GM18502 (cell line): Measurements from ENCODE around the gene GNG5.
"Not testable (repeated sequence)": the region's sequence is repeated elsewhere in the genome, so short reads cannot be mapped to it uniquely, and the experiment has no call there.

Experiments used
- ATAC-seq: cut with Tn5 transposase; IDR thresholded peaks from one replicate; pipeline ENCODE4 v1.9.1; 2021; ENCODE audit warnings: mild to moderate bottlenecking; ENCODE audit not compliant: unreplicated experiment, poor library complexity

The GNG5 gene

DNA sequence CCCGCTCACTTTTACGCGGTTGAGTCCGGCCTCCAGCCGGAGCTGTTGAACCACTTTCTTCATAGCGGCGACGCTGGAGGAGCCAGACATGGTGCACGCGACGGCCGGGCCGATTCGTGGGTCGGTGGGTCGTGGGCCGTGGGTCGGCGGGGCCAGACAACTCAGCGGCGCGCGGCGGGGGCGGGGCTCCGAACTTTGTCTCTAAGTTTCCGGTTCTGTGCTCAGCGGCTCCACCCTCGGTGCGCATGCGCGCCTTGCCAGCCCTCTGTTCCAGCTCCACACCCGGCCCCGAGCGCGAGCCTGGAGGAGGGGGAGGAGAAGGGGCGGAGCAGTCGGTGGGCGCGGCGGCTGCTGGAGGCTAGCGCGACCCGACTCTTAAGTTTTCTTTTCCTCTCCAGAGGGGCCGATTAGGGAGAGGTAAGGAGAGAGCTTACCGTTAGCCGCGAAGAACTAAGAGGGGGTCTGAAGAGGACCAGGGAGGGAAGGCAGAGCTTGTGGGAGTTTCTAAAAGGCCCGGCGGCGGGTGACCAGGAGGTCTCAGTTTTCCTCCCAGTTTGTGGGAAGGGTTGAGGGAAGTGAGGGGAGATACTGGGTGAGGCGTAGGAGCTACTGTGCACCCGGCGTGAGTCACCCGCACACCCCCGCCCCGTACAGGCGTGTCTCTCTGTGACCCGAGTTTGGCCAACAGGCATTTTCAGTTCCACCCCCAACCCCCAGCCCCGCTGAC is at the start of gene GNG5, which contains the start of gene SPATA1:
Gene GNG5, minus strand, starts transcription at position 580 of the 727 bp plus-strand sequence. Its CDS starts 490 bp downstream, at position 90.
Gene SPATA1, plus strand, starts transcription at position 385 of the 727 bp plus-strand sequence. CDS start 9,974 bp downstream, outside the sequence.
- ATAC-seq, result peak; percentile 87

DNA sequence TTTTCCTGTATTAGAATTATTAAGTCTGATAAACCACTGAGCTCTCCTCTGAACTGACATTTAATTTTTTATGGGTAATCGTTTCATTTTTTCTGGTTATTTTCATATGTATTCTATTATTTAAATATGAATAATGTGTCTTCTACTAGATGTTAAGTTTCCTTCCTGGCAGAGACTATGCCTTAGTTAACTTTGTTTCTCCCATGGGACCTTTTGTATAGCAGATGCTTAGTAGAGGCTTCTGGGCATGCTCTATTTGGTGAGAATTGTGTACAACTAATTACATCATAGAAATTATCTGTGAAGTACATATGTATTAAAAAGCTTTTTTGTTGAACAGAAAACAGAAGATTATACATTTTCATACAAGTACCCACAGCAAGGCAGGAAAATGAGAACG is 44.4 kb upstream of the GNG5 start:
- ATAC-seq, result no peak

DNA sequence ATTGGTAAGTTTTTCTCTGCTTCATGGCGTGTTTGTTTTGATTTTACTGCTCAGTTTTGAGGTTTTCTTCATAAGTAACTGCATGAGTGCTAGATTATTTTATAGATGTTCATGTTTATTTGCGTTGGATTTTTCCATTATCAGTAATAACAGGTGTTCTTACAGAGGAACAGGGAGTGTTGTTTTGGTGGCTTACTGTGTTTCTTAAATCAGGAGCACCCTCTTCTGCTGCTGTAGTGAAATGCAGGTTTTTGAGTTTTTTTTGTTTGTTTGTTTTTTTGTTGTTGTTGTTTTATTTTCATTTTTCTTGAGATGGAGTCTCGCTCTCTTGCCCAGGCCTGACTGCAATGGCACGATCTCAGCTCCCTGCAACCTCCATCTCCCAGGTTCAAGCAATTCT is 35.3 kb upstream of the GNG5 start:
- no peak for ATAC-seq

GRCh38 chr1:84540759-84541158 is 34.4 kb upstream of the GNG5 start:
- no peak for ATAC-seq

DNA sequence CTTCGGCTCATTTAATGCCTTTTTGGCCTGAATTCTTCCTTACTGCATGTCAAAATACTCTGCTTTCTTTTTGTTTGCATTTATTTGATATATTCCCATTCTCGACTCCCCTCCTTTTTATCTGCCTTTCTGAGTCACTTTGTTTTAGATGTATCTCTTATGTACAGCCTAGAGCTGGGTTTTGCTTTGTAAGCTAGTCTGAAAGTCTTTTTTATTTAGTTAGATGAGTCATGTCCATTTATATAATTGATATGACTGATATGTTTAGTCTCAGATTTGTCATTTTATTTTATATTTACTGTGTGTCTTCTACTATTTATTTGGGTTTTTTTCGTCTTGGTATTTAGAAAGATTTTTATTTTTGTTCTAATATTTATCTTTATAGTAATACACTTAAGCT is 33.6 kb upstream of the GNG5 start:
- ATAC-seq, result no peak

GRCh38 chr1:84538599-84538998 is 32.2 kb upstream of the GNG5 start:
- peak; percentile 78 for ATAC-seq

- ATAC-seq, result no peak
Measured at GRCh38 chr1:84525779-84526178, 19.4 kb upstream of the GNG5 start.

GRCh38 chr1:84524590-84524989 is 18.2 kb upstream of the GNG5 start:
- ATAC-seq, result no peak

DNA sequence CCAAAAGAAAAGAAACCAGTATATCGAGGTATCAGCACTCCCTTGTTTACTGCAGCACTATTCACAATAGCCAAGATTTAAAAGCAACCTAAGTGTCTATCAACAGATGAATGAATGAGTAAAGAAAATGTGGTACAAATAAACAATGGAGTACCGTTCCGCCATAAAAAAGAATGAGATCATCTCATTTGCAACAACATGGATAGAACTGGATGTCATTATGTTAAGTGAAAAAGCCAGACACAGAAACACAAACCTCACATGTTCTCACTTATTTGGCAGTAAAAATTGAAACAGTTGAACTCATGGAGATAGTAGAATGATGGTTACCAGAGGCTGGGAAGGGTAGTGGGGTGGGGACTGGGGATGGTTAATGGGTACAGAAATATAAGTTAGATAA is 4.3 kb upstream of the GNG5 start:
- ATAC-seq, result no peak

- no peak for ATAC-seq
Measured at GRCh38 chr1:84510165-84510564, 3.8 kb upstream of the GNG5 start.

DNA sequence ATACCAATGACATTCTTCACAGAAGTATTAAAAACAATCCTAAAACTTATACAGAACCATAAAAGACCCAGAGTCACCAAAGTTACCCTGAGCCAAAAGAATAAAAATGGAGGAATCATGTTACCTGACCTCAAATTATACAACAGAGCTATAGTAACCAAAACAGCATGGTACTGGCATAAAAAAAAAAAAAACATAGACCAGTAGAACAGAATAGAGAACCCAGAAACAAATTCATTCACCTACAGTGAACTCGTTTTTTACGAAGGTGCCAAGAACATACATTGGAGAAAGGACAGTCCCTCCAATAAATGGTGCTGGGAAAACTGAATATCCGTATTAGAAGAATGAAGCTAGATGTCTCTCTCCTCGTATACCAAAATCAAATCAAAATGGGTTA is 2.6 kb upstream of the GNG5 start:
- no peak for ATAC-seq

GRCh38 chr1:84508510-84508909 is 2.1 kb upstream of the GNG5 start:
- no peak for ATAC-seq

GRCh38 chr1:84507887-84508286 is 1.5 kb upstream of the GNG5 start:
- ATAC-seq, result not testable (repeated sequence)

- no peak for ATAC-seq
Measured at GRCh38 chr1:84506729-84507453, 510 bp upstream of the GNG5 start.

DNA sequence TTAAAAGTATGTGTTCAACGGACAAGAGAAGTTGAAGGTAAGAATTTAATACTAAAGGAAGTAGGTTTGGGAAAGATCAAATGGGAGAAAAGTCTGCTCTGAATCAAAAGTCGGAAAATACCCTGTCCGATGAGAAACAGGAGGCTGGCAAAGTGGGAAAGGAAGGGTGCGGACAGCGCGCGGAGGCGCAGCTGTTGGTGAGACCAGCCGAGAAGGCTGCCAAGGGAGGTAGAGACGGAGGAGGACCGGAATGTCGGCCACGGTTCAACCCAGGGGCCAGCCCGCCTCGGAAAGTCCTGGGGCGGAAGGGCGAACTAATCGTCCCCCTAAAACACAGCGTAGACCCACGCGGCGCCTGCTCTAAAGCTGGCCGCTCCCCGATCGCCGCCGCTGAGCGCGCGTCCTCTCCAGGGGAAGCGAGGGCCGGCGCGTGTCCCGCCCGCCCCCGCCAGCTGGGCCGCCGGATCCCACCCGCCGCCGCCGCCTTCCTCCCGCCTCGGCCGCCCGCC is 834 bp downstream of the GNG5 start:
- peak; percentile 33 for ATAC-seq

DNA sequence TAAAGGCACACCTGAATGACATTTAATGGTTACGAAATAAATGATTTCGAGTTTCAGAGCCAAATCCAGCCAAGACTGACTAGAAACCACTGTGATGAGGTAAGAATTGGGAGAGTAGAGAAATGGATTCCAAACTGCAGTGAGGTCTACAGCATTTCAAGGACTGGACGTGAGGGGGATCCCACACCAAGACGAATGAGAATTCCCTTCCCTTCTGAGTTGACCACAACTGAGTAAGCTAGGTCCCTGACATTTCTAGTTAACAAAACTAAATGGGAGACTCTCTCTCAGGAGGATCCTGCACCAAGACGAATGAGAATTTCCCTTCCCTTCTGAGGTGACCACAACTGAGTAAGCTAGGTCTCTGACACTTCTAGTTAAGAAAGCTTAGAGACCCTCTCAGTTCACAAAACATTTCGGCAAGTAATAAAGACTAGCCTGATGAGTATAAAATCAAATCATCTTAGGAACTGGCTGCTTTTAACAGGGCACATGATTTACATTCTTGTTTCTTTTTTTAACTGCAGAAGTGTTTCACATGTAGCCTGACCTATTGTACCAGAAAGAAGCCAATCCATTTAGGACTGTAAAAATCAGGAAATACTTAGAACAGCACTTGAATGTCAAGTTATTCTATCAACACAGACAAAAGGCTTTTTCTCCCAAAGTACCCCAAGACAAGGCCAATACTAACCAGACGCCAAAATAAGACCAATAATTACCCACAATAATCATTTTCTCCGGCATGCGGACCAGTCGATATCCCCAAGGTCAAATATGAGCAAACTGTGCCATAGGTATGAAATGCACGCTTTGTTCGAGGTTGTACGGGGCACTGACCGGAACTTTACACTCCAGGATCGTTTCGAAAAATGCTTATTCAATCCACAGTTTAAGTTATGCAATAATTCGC is 1.5 kb downstream of the GNG5 start:
- ATAC-seq, result no peak

GRCh38 chr1:84502927-84503326 is 3.5 kb downstream of the GNG5 start:
- no peak for ATAC-seq

DNA sequence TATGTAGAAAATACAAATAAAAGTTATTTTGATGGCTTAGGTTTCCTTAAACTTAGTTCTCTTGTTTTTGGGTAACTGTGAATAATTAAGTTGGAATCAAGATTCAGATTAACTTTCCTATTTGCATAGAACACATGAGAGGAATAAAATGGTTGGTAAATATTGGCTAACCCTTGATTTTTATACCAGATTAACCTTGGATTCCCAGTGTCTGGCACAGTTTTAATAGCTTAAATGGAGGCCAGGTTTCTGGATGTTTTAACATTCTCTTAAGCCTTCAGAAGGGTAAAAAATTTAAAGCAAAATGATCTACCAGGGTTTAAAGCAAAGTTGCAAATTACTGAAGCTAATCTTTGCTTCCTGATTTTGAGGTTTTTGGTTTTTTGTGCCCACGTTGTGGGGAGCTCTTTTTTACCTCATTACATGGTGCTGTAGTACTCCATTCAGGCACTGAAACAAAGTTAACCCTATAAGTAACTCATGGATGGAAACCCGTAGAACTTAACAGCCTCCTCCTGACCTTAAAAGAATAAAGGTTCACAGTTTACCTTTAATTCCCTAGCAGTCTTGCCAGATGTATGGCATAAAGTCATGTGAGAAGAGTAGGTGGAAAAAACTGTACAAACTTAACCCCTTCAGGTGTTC is 8.6 kb downstream of the GNG5 start:
- no peak for ATAC-seq

GRCh38 chr1:84496498-84496897 is 9.9 kb downstream of the GNG5 start:
- no peak for ATAC-seq

DNA sequence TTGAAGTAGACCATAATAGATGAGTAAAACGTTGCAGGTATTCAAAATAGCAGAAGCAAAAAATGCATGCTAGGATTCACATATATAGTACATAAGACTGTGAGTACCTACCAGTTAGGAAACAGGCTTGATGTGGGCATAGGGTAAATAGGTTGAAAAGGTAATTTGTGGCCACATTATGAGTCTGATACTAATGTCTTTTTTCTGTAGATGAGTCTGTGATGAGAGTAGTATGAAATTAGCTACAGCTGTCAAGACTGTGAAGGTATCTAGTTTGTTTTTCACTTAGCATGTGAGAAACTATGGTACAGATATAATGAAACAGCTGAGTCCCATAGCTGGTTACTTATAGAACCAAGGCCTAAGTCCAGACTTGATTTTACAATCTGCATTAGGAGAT is 12.6 kb downstream of the GNG5 start:
- ATAC-seq, result no peak
